Prostate gland (tissue), 2 donors: ENCODE data around the gene CRADD. TPM values are rescaled to one million over a fixed set of nuclear protein-coding genes. Genes with fewer than 3 reads are reported as not detected.
"Not testable (repeated sequence)": the region's sequence is repeated elsewhere in the genome, so short reads cannot be mapped to it uniquely, and the experiment has no call there.

Experiments
- DNase-seq: peaks from one replicate; pipeline ENCODE4 v3.0.0-alpha.2; 2019; ENCODE audit warnings: low spot score
- H3K27ac ChIP-seq, 2 donors: fragments of 200-600 bp; sonication (generic); 2 replicates each; pipeline ENCODE4 v1.5.1; 2017 to 2019
- H3K27me3 ChIP-seq: fragments of 200-600 bp; sonication (generic); replicated peaks from 2 replicates; pipeline ENCODE4 v1.5.1; 2019; ENCODE audit not compliant: insufficient read depth
- H3K36me3 ChIP-seq, 2 donors: fragments of 200-600 bp; sonication (generic); 1 replicate in 1 of 2; 2 replicates in 1 of 2; pipeline versions ENCODE4 v1.5.1 to v1.8.1; 2017 to 2019
- H3K4me1 ChIP-seq: fragments of 200-600 bp; sonication (generic); replicated peaks from 2 replicates; pipeline ENCODE4 v1.5.1; 2019
- H3K4me3 ChIP-seq, 2 donors: fragments of 200-600 bp; sonication (generic); 2 replicates each; pipeline ENCODE4 v1.5.1; 2017 to 2019
- H3K9me3 ChIP-seq: fragments of 200-600 bp; sonication (generic); 2 replicates; pipeline ENCODE4 v1.5.1; 2017
- POLR2A ChIP-seq: fragments of 450-650 bp; IDR thresholded peaks from one replicate; pipeline ENCODE4 v1.6.1; 2016; ENCODE audit warnings: antibody characterized with exemption, mild to moderate bottlenecking
- POLR2AphosphoS5 ChIP-seq: sonication (generic); formaldehyde crosslinking; IDR thresholded peaks from one replicate; pipeline ENCODE4 v1.6.1; 2017; ENCODE audit warnings: antibody characterized with exemption
- WGBS: methylation state at CpG from one replicate; pipeline ENCODE4 v1.1.5; 2018; 5-methylcytosine and 5-hydroxymethylcytosine counted together
- intact Hi-C: fragments of 100-400 bp; cut with DNase I; formaldehyde crosslinking; loops from one replicate; pipeline ENCODE4 v1.14.2; 2022
- total RNA-seq, 2 donors: library from RNA; depleted of rRNA; stranded (reverse); fragments of >200 nt; gene quantifications; one replicate each; pipeline ENCODE4 v1.1.0, GENCODE V29; 2016
- TF ChIP-seq, protein P1 (sequence below), 4 experiments: fragments of 200-600 bp in 2 of 4; fragments of 450-650 bp in 2 of 4; sonication (generic) in 2 of 4; IDR thresholded peaks; 1 replicate in 3 of 4; 2 replicates in 1 of 4; pipeline ENCODE4 v1.5.1; 2016 to 2019; ENCODE audit warnings: antibody characterized with exemption in 4 of 4, mild to moderate bottlenecking in 2 of 4, moderate library complexity in 2 of 4

CRADD gene
- total RNA-seq, 2 donors from 2014 or later, result 38.9 to 42.4 TPM

DNA sequence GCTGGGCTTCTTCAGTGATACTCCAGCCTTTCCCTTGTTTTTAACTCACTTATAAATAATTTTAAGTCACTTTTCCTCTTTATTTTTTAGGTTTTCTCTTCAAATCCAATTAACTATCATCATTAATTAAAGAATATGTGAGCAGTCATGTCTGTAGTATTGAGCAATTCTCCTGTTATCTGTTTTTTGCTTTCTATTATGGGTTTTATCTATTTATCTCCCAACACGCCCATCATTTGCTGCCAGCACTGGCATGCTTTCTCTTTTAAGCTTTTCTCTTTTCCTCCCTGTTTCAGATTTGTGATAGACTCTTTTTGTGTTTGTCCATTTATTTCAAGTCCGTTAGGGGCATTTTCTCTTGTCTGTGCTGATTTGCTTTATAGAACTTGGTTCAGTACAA, 72.3 kb downstream of the CRADD start:
- 33% methylated on average over 2 of the region's 2 CpGs for WGBS
- intact Hi-C loops, result no loop called here
- no peaks in the 10 kb centered on the region for H3K36me3 ChIP-seq
- H3K4me3 ChIP-seq, result no peak overlapping the region
- no peak for DNase-seq
- H3K4me1 ChIP-seq, result no peaks in the 10 kb centered on the region
- TF ChIP-seq POLR2AphosphoS5, result peak; percentile 15
- no peak for TF ChIP-seq POLR2A
- no peaks in the 10 kb centered on the region for H3K27me3 ChIP-seq
- peak overlapping the region; percentile 51 to 55 for H3K27ac ChIP-seq
- H3K9me3 ChIP-seq, result no peaks in the 10 kb centered on the region

DNA sequence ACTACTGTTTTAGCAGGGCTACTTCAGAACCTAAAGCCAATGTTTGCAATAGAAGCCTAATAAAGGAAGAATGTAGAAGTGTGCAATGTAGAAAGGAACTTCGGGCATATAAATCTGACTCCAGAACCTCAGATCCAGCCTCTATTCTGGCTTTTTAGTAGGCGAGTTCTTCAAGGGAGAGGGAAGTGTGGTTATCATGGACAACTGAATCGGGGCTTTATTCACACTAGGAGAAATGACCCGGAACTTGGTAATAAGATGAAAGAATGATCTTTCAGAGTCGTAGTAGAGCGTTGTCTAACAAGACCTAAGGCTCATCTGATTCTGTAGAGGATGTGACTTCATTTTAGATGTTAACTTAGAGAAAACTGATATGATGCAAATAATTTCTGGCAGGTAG, 72.9 kb downstream of the CRADD start:
- intact Hi-C loops, result no loop called here
- Histone ChIP-seq H3K4me1 (no peaks in the 10 kb centered on the region), H3K4me3 (no peak overlapping the region), H3K36me3 (no peaks in the 10 kb centered on the region), H3K9me3 (no peaks in the 10 kb centered on the region), H3K27me3 (no peaks in the 10 kb centered on the region), H3K27ac (peak overlapping the region; percentile 51 to 55)
- TF ChIP-seq, protein P1, sequence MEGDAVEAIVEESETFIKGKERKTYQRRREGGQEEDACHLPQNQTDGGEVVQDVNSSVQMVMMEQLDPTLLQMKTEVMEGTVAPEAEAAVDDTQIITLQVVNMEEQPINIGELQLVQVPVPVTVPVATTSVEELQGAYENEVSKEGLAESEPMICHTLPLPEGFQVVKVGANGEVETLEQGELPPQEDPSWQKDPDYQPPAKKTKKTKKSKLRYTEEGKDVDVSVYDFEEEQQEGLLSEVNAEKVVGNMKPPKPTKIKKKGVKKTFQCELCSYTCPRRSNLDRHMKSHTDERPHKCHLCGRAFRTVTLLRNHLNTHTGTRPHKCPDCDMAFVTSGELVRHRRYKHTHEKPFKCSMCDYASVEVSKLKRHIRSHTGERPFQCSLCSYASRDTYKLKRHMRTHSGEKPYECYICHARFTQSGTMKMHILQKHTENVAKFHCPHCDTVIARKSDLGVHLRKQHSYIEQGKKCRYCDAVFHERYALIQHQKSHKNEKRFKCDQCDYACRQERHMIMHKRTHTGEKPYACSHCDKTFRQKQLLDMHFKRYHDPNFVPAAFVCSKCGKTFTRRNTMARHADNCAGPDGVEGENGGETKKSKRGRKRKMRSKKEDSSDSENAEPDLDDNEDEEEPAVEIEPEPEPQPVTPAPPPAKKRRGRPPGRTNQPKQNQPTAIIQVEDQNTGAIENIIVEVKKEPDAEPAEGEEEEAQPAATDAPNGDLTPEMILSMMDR (IDR thresholded peaks at IDR 0.05), result no peak
- TF ChIP-seq POLR2A (no peak), POLR2AphosphoS5 (no peak)
- 86% methylated on average over 6 of the region's 6 CpGs for WGBS
- no peak for DNase-seq

DNA sequence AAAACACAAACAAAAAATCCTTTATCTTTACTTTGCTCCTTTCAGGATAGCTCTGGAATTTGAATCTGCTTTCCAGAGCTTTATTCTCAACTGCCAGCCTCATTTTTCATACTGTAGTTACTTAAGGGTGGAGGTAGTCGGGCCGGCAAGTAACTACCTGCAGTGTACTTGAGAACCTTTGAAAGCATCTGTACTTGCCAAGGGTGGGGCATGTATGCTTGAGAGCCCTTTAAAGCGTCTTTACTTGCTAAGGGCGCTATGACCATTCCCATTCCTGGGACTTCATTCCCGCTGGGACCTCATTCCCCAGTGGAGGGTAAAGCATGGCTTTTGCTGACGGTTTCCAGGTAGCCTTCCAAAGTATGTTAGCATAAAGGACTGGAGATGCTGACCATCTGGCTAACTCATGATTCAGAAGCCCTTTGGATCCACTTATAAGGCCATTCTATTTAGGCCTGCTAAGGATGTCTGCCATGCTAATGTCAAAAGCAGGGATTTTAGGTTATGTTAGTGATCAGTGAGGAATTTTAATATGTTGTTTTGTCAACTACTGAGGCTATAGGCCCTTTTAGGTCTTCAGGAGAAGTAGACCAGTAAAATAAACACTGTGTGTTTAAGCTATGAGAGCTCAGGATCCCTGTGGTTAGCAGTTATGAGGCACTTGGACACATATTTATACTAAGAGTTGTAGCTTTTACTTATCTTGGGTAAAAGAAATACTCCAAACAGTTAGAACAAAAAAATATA, 74.9 kb downstream of the CRADD start:
- Histone ChIP-seq H3K36me3 (no peaks in the 10 kb centered on the region), H3K4me3 (no peak overlapping the region), H3K9me3 (no peaks in the 10 kb centered on the region), H3K27ac (no peak overlapping the region), H3K4me1 (no peaks in the 10 kb centered on the region), H3K27me3 (no peaks in the 10 kb centered on the region)
- TF ChIP-seq POLR2AphosphoS5 (no peak), POLR2A (no peak)
- TF ChIP-seq, protein P1 (IDR thresholded peaks at IDR 0.05), result no peak
- no peak for DNase-seq
- WGBS, result 87% methylated on average over 6 of the region's 6 CpGs
- intact Hi-C loops, result no loop called here

DNA sequence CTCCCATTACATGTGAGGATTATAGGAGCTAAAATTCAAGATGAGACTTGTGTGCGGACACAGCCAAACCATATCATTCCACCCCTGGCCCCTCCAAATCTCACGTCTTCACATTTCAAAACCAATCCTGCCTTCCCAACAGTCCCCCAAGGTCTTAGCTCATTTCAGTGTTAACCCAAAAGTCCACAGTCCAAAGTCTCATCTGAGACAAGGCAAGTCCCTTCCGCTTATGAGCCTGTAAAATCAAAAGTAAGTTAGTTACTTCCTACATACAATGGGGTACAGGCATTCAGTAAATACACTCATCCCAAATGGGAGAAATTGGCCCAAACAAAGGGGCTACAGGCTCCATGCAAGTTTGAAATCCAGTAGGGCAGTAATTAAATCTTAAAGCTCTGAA, 76.1 kb downstream of the CRADD start:
- Histone ChIP-seq H3K36me3 (no peaks in the 10 kb centered on the region), H3K4me3 (no peak overlapping the region), H3K4me1 (no peaks in the 10 kb centered on the region), H3K27ac (no peak overlapping the region), H3K27me3 (no peaks in the 10 kb centered on the region), H3K9me3 (no peaks in the 10 kb centered on the region)
- WGBS, result 94% methylated on average over 3 of the region's 3 CpGs
- intact Hi-C loops, result no loop called here
- DNase-seq, result no peak
- no peak for TF ChIP-seq POLR2A
- TF ChIP-seq, protein P1 (IDR thresholded peaks at IDR 0.05), result no peak
- TF ChIP-seq POLR2AphosphoS5, result no peak

DNA sequence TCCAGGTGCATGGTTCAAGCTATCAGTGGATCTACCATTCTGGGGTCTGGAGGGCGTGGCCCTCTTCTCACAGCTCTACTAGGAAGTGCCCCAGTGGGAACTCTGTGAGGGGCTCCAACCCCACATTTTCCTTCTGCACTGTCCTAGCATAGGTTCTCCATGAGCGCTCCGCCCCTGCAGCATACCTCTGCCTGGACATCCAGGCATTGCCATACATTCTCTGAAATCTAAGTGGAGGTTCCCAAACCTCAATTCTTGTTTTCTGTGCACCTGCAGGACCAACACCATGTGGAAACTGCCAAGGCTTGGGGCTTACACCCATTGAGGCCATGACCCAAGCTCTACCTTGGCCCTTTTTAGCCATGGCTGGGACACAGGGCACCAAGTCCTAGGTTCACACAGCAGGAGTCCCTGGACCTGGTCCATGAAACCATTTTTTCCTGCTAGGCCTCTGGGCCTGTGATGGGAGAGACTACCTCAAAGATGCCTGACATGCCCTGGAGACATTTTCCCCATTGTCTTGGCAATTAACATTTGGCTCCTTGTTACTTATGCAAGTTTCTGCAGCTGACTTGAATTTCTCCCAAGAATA, 76.8 kb downstream of the CRADD start:
- WGBS, result 100% methylated on average over 3 of the region's 3 CpGs
- no peaks in the 10 kb centered on the region for H3K9me3 ChIP-seq
- H3K36me3 ChIP-seq, result no peaks in the 10 kb centered on the region
- no peaks in the 10 kb centered on the region for H3K27me3 ChIP-seq
- TF ChIP-seq, protein P1 (IDR thresholded peaks at IDR 0.05), result no peak
- no peak for TF ChIP-seq POLR2A
- no peak for TF ChIP-seq POLR2AphosphoS5
- intact Hi-C loops, result no loop called here
- no peak overlapping the region for H3K27ac ChIP-seq
- H3K4me1 ChIP-seq, result no peaks in the 10 kb centered on the region
- no peak overlapping the region for H3K4me3 ChIP-seq
- DNase-seq, result no peak

DNA sequence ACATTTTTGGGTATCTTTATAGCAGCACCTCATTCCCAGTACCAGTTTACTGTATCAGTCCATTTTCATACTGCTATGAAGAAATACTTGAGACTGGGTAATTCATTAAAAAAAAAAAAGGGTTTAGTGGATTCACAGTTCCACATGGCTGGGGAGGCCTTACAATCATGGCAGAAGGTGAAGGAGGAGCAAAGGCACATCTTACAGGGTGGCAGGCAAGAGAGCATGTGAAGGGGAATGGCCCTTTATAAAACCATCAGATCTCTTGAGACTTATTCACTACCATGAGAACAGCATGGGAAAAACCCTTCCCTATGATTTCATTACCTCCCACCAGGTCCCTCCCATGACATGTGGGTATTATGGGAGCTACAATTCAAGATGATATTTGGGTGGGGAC, 77.7 kb downstream of the CRADD start:
- intact Hi-C loops, H3K9me3 ChIP-seq, DNase-seq, H3K4me3 ChIP-seq, H3K27me3 ChIP-seq, H3K36me3 ChIP-seq, H3K4me1 ChIP-seq, H3K27ac ChIP-seq: not testable (repeated sequence)
